HG03280 (cell line): ENCODE measurements around the gene ELN.
A peak's percentile ranks its signal among the peaks of the same experiment; 100 is the strongest.

Experiments used
- ATAC-seq: cut with Tn5 transposase; IDR thresholded peaks from one replicate; pipeline ENCODE4 v1.9.1; 2021; ENCODE audit warnings: mild to moderate bottlenecking, moderate library complexity; ENCODE audit not compliant: unreplicated experiment

The ELN gene

GRCh38 chr7:74059681-74060588 lies 32.0 kb downstream of the ELN start:
- no peak for ATAC-seq

- peak; percentile 89 for ATAC-seq
Measured at GRCh38 chr7:74061840-74062539, 34.0 kb downstream of the ELN start.

- no peak for ATAC-seq
Measured at GRCh38 chr7:74063223-74063641, 35.3 kb downstream of the ELN start.

GRCh38 chr7:74063646-74064045 lies 35.7 kb downstream of the ELN start:
- ATAC-seq = no peak

- no peak for ATAC-seq
Measured at GRCh38 chr7:74064696-74065095, 36.7 kb downstream of the ELN start.

- ATAC-seq = no peak
Measured at GRCh38 chr7:74066626-74067025, 38.7 kb downstream of the ELN start.

- no peak for ATAC-seq
Measured at GRCh38 chr7:74068378-74069085, 40.6 kb downstream of the ELN start.

GRCh38 chr7:74069086-74069541 lies 41.1 kb downstream of the ELN start:
- ATAC-seq = no peak

GRCh38 chr7:74069790-74070618 lies 42.0 kb downstream of the ELN start:
- ATAC-seq = no peak

GRCh38 chr7:74070619-74070921 lies 42.6 kb downstream of the ELN start:
- ATAC-seq = no peak

- ATAC-seq = no peak
Measured at GRCh38 chr7:74071121-74071520, 43.1 kb downstream of the ELN start.

- no peak for ATAC-seq
Measured at GRCh38 chr7:74074770-74075169, 46.8 kb downstream of the ELN start.

GRCh38 chr7:74078461-74078860 lies 50.5 kb downstream of the ELN start:
- no peak for ATAC-seq

GRCh38 chr7:74082770-74083116 lies 54.8 kb downstream of the ELN start:
- ATAC-seq = no peak

GRCh38 chr7:74083117-74083876 lies 55.3 kb downstream of the ELN start, which contains the start of gene LIMK1:
Gene LIMK1 (plus strand): TSS chr7:74083804. CDS start chr7:74083991, 187 bp downstream.
- peak; percentile 77 for ATAC-seq

- ATAC-seq = peak; percentile 52
Measured at GRCh38 chr7:74083928-74084721, 56.2 kb downstream of the ELN start.

GRCh38 chr7:74084722-74085578 lies 57.0 kb downstream of the ELN start:
- ATAC-seq = no peak

GRCh38 chr7:74087791-74088453 lies 59.9 kb downstream of the ELN start:
- no peak for ATAC-seq
